Upper lobe of left lung (tissue), 6 donors: ENCODE data around the gene ACSS2. TPM values are rescaled to one million over a fixed set of nuclear protein-coding genes. Genes with fewer than 3 reads are reported as not detected.

Experiments used
- ATAC-seq, 2 donors: fragments of 200-7000 bp; cut with Tn5 transposase; one replicate each; pipeline ENCODE4 v1.9.1; 2022; ENCODE audit warnings: mild to moderate bottlenecking in 2 of 2, moderate library complexity in 2 of 2; ENCODE audit not compliant: low FRiP score in 2 of 2
- DNase-seq, 2 donors: peaks; one replicate each; pipeline ENCODE4 v3.0.0-alpha.2; 2019 to 2020
- H3K27ac ChIP-seq, 4 donors: fragments of 200-600 bp; sonication (generic); one replicate each; pipeline ENCODE4 v1.5.1; 2016 to 2019
- H3K27me3 ChIP-seq, 4 donors: fragments of 200-600 bp; sonication (generic); one replicate each; pipeline ENCODE4 v1.5.1; 2017 to 2019
- H3K36me3 ChIP-seq, 4 donors: fragments of 200-600 bp; sonication (generic); one replicate each; pipeline ENCODE4 v1.5.1; 2016 to 2019
- H3K4me1 ChIP-seq, 4 donors: fragments of 200-600 bp; sonication (generic); one replicate each; pipeline ENCODE4 v1.5.1; 2018 to 2019
- H3K4me3 ChIP-seq, 4 donors: fragments of 200-600 bp; sonication (generic); one replicate each; pipeline ENCODE4 v1.5.1; 2017 to 2019; ENCODE audit warnings: mild to moderate bottlenecking in 2 of 4, moderate library complexity in 1 of 4
- H3K9me3 ChIP-seq, 4 donors: fragments of 200-600 bp; sonication (generic); one replicate each; pipeline ENCODE4 v1.5.1; 2018 to 2019
- EP300 ChIP-seq, 4 donors: sonication (generic); formaldehyde crosslinking; IDR thresholded peaks; one replicate each; pipeline ENCODE4 v1.5.1; 2017; ENCODE audit warnings: antibody characterized with exemption in 4 of 4, control low read depth in 2 of 4
- POLR2A ChIP-seq, 4 donors: fragments of 450-650 bp; IDR thresholded peaks; one replicate each; pipeline ENCODE4 v1.5.1; 2016 to 2017; ENCODE audit warnings: antibody characterized with exemption in 4 of 4, mild to moderate bottlenecking in 2 of 4
- POLR2AphosphoS5 ChIP-seq, 2 donors: sonication (generic); formaldehyde crosslinking; IDR thresholded peaks; one replicate each; pipeline ENCODE4 v1.5.1; 2017; ENCODE audit warnings: antibody characterized with exemption in 2 of 2
- WGBS, 2 donors: methylation state at CpG; one replicate each; pipeline ENCODE4 v1.1.5; 2017 to 2018; 5-methylcytosine and 5-hydroxymethylcytosine counted together
- total RNA-seq, 6 donors: library from RNA; depleted of rRNA in 4 of 6; stranded (reverse); fragments of >200 nt in 4 of 6; gene quantifications; one replicate each; pipeline versions ENCODE4 v1.1.0 to v1.2.1, GENCODE V29; 2016 to 2021
- TF ChIP-seq, protein P1 (sequence below), 6 experiments: fragments of 450-650 bp in 4 of 6; fragments of 200-600 bp in 2 of 6; sonication (generic) in 2 of 6; IDR thresholded peaks; one replicate each; pipeline ENCODE4 v1.5.1; 2016 to 2019; ENCODE audit warnings: antibody characterized with exemption in 6 of 6
- donor health status: DM: no; HTN: no; CAD: no; lungs with moderate emphysema.
- donor health status: DM: no; HTN: yes; CAD: no; lungs with severe emphysema.

The ACSS2 gene
- total RNA-seq, 6 donors from 2014 or later: 110 to 377 (median 203) TPM

- Histone ChIP-seq H3K4me1 (peaks cover 8 to 15% (median 11%) of the 10 kb centered on the region in 4 donors), H3K27ac (no peak overlapping the region), H3K27me3 (no peaks in the 10 kb centered on the region), H3K36me3 (no peaks in the 10 kb centered on the region), H3K9me3 (no peaks in the 10 kb centered on the region), H3K4me3 (no peak overlapping the region)
- 86 to 87% methylated on average over 19 to 21 of the region's 21 CpGs for WGBS, 2 donors
- no peak for DNase-seq
- no peak for ATAC-seq
- TF ChIP-seq POLR2A (IDR thresholded peaks at IDR 0.05): no peak
- TF ChIP-seq, protein P1, sequence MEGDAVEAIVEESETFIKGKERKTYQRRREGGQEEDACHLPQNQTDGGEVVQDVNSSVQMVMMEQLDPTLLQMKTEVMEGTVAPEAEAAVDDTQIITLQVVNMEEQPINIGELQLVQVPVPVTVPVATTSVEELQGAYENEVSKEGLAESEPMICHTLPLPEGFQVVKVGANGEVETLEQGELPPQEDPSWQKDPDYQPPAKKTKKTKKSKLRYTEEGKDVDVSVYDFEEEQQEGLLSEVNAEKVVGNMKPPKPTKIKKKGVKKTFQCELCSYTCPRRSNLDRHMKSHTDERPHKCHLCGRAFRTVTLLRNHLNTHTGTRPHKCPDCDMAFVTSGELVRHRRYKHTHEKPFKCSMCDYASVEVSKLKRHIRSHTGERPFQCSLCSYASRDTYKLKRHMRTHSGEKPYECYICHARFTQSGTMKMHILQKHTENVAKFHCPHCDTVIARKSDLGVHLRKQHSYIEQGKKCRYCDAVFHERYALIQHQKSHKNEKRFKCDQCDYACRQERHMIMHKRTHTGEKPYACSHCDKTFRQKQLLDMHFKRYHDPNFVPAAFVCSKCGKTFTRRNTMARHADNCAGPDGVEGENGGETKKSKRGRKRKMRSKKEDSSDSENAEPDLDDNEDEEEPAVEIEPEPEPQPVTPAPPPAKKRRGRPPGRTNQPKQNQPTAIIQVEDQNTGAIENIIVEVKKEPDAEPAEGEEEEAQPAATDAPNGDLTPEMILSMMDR (IDR thresholded peaks at IDR 0.05): no peak
- no peak for TF ChIP-seq EP300 (IDR thresholded peaks at IDR 0.05)
- TF ChIP-seq POLR2AphosphoS5 (IDR thresholded peaks at IDR 0.05): no peak
Observed at GRCh38 chr20:34956751-34957472, 80.5 kb downstream of the ACSS2 start.

- Histone ChIP-seq H3K27ac (no peak overlapping the region), H3K27me3 (no peaks in the 10 kb centered on the region), H3K36me3 (no peaks in the 10 kb centered on the region), H3K9me3 (no peaks in the 10 kb centered on the region), H3K4me3 (no peak overlapping the region), H3K4me1 (no peaks in the 10 kb centered on the region)
- TF ChIP-seq, protein P1 (IDR thresholded peaks at IDR 0.05): no peak
- TF ChIP-seq EP300 (IDR thresholded peaks at IDR 0.05) (no peak), POLR2A (IDR thresholded peaks at IDR 0.05) (no peak), POLR2AphosphoS5 (IDR thresholded peaks at IDR 0.05) (no peak)
- DNase-seq (no peak), ATAC-seq (no peak)
- 85 to 97% methylated on average over 5 of the region's 5 CpGs for WGBS, 2 donors
Observed at GRCh38 chr20:34964486-34964885, 88.1 kb downstream of the ACSS2 start.

- Histone ChIP-seq H3K27ac (no peak overlapping the region), H3K4me1 (no peaks in the 10 kb centered on the region), H3K9me3 (no peaks in the 10 kb centered on the region), H3K27me3 (no peaks in the 10 kb centered on the region), H3K4me3 (no peak overlapping the region), H3K36me3 (no peaks in the 10 kb centered on the region)
- no peak for DNase-seq
- WGBS, 2 donors: 97 to 98% methylated on average over 5 of the region's 5 CpGs
- no peak for ATAC-seq
- TF ChIP-seq EP300 (IDR thresholded peaks at IDR 0.05) (no peak), POLR2A (IDR thresholded peaks at IDR 0.05) (no peak), POLR2AphosphoS5 (IDR thresholded peaks at IDR 0.05) (no peak)
- TF ChIP-seq, protein P1 (IDR thresholded peaks at IDR 0.05): no peak
Observed at GRCh38 chr20:34965051-34965450, 88.6 kb downstream of the ACSS2 start.

DNA sequence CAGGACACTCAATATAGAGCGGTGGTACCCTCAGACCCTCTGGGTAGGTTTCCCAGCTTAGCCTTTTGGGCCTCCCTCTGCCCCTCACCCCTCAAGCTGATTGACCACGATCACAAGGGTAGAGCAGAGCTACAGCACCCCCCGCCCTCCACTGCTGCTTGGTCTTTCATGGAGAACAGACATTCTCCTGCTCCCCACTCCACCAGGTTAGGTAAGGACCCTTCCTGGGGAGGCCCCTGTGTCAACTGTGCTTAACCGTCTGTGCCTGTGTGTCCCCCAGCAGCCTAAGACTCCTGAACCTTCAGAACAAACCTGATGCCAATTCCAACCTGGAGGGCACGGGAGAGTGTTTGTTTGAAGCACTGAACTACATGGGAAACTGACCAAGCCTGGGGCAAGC lies 91.0 kb downstream of the ACSS2 start:
- DNase-seq (no peak), ATAC-seq (no peak)
- 91 to 96% methylated on average over 4 to 5 of the region's 5 CpGs for WGBS, 2 donors
- no peak for TF ChIP-seq POLR2AphosphoS5 (IDR thresholded peaks at IDR 0.05)
- Histone ChIP-seq H3K4me3 (no peak overlapping the region), H3K4me1 (no peaks in the 10 kb centered on the region), H3K36me3 (no peaks in the 10 kb centered on the region), H3K9me3 (no peaks in the 10 kb centered on the region), H3K27me3 (no peaks in the 10 kb centered on the region), H3K27ac (no peak overlapping the region)

DNA sequence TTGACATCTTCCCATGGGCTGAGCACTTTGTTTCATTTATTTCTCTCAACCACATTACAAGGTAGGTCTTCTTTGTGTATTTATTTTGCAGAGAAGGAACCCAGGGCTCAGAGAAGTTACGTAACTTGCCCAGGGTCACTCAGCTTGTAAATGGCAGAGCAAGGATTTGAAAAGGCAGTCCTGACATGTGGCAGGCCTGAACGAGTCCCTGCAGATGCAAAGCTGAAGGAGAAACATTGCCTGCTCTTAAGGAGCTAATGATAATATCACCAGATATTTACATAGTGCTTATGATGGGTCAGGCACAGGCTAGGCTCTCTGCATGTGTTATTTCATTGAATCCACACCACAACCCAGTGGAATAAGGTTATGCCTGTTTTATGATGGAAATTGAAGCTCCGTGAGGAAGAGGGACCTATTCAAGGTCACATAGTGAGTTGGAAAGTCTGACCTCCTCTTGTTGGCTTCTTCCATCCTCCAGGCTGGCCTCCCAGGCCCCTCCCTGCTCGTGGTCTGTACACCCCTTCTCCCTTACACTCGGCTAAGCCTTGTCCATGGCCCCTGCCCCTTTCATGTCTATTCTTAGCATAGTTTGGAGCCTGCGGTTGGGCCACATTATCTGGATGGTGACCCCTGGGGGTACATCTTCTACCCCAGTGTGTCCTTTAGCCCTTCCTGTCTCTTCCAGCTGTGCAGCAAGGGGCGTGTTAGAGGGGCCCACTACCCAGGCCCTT lies 91.8 kb downstream of the ACSS2 start:
- DNase-seq (no peak), ATAC-seq (no peak)
- TF ChIP-seq, protein P1 (IDR thresholded peaks at IDR 0.05): no peak
- TF ChIP-seq EP300 (IDR thresholded peaks at IDR 0.05) (no peak), POLR2A (IDR thresholded peaks at IDR 0.05) (no peak), POLR2AphosphoS5 (IDR thresholded peaks at IDR 0.05) (no peak)
- no peak overlapping the region for H3K27ac ChIP-seq
- no peaks in the 10 kb centered on the region for H3K36me3 ChIP-seq
- no peaks in the 10 kb centered on the region for H3K9me3 ChIP-seq
- WGBS, 2 donors: 81 to 89% methylated on average over 7 of the region's 7 CpGs
- H3K4me3 ChIP-seq: no peak overlapping the region
- H3K4me1 ChIP-seq: no peaks in the 10 kb centered on the region
- H3K27me3 ChIP-seq: no peaks in the 10 kb centered on the region
